ENCODE measurements around the gene BRS3.
"Not testable (repeated sequence)": the region's sequence is repeated elsewhere in the genome, so short reads cannot be mapped to it uniquely, and the experiment has no call there.

The BRS3 gene

DNA sequence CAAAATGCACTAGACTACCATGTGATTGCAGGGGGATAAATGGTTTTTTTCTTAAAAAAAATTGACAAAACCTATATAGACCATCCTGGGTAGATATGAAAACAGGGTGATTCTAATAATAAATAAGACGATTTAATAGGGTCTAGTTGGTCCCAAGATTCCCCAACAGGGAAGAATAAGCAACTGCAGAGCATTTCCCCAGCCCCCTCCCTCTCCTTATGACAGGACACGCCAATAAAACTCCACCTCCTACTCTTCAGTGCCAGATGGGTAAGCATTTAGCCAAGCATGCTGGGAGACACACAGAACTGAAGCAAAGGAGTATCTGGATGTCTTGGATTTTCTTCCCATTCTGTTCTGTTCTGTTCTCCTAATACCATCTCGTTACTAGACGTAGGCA is at the start of gene BRS3:
BRS3 (plus strand) TSS at position 301 of the 400 bp plus-strand sequence. CDS start 168 bp downstream, outside the sequence.
- no peak within 1 kb of the TSS for H3K4me3 ChIP-seq (ENCODE audit: low read depth in 1 of 2, low read length in 2 of 2)
- H3K9me3 ChIP-seq (ENCODE audit: control insufficient read depth in 1 of 2, low read length in 2 of 2): no peaks in the 10 kb centered on the region
- H3K27me3 ChIP-seq (ENCODE audit: low read depth, low read length): no peaks in the 10 kb centered on the region
- no peaks in the 10 kb centered on the region for H3K36me3 ChIP-seq (ENCODE audit: control insufficient read depth in 1 of 2, insufficient read depth in 2 of 2, low read length in 2 of 2)
- H3K27ac ChIP-seq (ENCODE audit: low read length): no peak within 1 kb of the TSS
- H3K4me1 ChIP-seq (ENCODE audit: control insufficient read depth in 1 of 2, insufficient read depth in 2 of 2, low read length in 2 of 2): no peaks in the 10 kb centered on the region

DNA sequence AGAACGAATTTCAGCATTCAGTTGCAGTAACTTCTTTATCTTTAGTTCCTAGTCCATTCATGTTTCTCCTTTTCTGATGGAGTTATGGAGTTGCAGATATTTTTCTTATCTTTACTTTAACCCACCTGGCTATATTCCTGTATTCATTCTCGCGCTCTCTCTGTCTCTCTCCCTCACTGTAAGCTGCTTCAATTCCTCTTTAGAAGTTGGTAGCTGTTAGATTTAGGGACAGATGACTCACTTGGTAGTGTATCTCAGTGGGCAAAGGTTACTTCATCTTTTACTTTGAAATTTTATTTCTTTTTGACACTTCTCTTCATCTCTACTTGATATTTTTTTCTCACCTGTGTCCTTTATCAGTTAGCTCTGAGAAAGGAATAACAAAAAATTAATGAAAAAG is 49.6 kb upstream of the BRS3 start:
- no peaks in the 10 kb centered on the region for H3K4me1 ChIP-seq (ENCODE audit: control insufficient read depth in 1 of 2, insufficient read depth in 2 of 2, low read length in 2 of 2)
- H3K4me3 ChIP-seq (ENCODE audit: low read depth in 1 of 2, low read length in 2 of 2): no peak overlapping the region
- no peaks in the 10 kb centered on the region for H3K9me3 ChIP-seq (ENCODE audit: control insufficient read depth in 1 of 2, low read length in 2 of 2)
- no peaks in the 10 kb centered on the region for H3K36me3 ChIP-seq (ENCODE audit: control insufficient read depth in 1 of 2, insufficient read depth in 2 of 2, low read length in 2 of 2)
- no peaks in the 10 kb centered on the region for H3K27me3 ChIP-seq (ENCODE audit: low read depth, low read length)
- no peak overlapping the region for H3K27ac ChIP-seq (ENCODE audit: low read length)

DNA sequence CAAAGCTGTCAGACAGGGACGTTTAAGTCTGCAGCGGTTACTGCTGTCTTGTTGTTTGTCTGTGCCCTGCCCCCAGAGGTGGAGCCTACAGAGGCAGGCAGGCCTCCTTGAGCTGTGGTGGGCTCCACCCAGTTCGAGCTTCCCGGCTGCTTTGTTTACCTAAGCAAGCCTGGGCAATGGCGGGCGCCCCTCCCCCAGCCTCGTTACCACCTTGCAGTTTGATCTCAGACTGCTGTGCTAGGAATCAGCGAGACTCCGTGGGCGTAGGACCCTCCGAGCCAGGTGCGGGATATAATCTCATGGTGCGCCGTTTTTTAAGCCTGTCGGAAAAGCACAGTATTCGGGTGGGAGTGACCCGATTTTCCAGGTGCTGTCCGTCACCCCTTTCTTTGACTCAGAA is 42.1 kb upstream of the BRS3 start:
- H3K27me3 ChIP-seq (ENCODE audit: low read depth, low read length); H3K4me1 ChIP-seq (ENCODE audit: control insufficient read depth in 1 of 2, insufficient read depth in 2 of 2, low read length in 2 of 2); H3K4me3 ChIP-seq (ENCODE audit: low read depth in 1 of 2, low read length in 2 of 2); H3K9me3 ChIP-seq (ENCODE audit: control insufficient read depth in 1 of 2, low read length in 2 of 2); H3K36me3 ChIP-seq (ENCODE audit: control insufficient read depth in 1 of 2, insufficient read depth in 2 of 2, low read length in 2 of 2); H3K27ac ChIP-seq (ENCODE audit: low read length): not testable (repeated sequence)

GRCh38 chrX:136446208-136446607 is 41.5 kb upstream of the BRS3 start:
- Histone ChIP-seq H3K27ac (ENCODE audit: low read length) (no peak overlapping the region), H3K27me3 (ENCODE audit: low read depth, low read length) (no peaks in the 10 kb centered on the region), H3K4me1 (ENCODE audit: control insufficient read depth in 1 of 2, insufficient read depth in 2 of 2, low read length in 2 of 2) (no peaks in the 10 kb centered on the region), H3K9me3 (ENCODE audit: control insufficient read depth in 1 of 2, low read length in 2 of 2) (no peaks in the 10 kb centered on the region), H3K36me3 (ENCODE audit: control insufficient read depth in 1 of 2, insufficient read depth in 2 of 2, low read length in 2 of 2) (no peaks in the 10 kb centered on the region), H3K4me3 (ENCODE audit: low read depth in 1 of 2, low read length in 2 of 2) (no peak overlapping the region)

DNA sequence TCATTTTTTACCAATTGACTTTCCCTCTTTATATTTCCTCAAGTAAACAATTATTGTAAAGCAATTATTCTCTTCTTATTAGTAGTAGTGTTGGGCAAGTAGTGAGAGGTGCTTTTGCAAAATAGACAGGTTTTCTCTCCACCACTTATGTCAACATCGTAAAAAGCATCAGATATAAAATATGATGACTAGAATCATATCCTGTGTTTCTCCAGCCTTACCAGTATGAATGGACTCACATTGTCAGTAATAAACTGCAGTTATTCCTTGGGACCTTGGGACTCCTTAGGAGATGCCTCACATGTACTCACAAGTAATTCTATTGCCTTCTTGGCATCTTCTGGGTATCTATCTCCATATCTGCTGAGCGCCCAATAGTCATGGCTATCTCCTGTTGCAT is 40.4 kb upstream of the BRS3 start:
- H3K36me3 ChIP-seq (ENCODE audit: control insufficient read depth in 1 of 2, insufficient read depth in 2 of 2, low read length in 2 of 2): no peaks in the 10 kb centered on the region
- H3K27me3 ChIP-seq (ENCODE audit: low read depth, low read length): no peaks in the 10 kb centered on the region
- no peaks in the 10 kb centered on the region for H3K4me1 ChIP-seq (ENCODE audit: control insufficient read depth in 1 of 2, insufficient read depth in 2 of 2, low read length in 2 of 2)
- H3K27ac ChIP-seq (ENCODE audit: low read length): no peak overlapping the region
- H3K4me3 ChIP-seq (ENCODE audit: low read depth in 1 of 2, low read length in 2 of 2): no peak overlapping the region
- H3K9me3 ChIP-seq (ENCODE audit: control insufficient read depth in 1 of 2, low read length in 2 of 2): no peaks in the 10 kb centered on the region

DNA sequence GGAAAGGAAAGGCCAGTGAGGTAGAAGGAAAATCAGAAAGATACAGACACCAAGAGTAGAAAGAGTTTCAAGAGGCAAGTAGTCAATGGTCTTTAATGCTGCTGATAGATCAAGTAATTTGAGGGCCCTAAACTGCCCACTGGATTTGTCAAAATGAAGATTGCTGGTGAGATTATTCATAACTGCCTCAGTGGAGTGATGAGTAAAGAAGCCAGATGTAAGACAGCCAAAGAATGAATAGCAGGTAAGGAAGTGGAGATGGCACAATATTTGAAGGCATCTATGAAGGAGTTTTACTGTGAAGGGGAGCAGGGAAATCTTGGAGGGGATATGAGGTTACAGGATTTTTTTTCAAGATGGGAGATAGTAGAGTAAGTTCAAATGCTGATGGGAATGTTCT is 39.8 kb upstream of the BRS3 start:
- Histone ChIP-seq H3K27me3 (ENCODE audit: low read depth, low read length) (no peaks in the 10 kb centered on the region), H3K4me1 (ENCODE audit: control insufficient read depth in 1 of 2, insufficient read depth in 2 of 2, low read length in 2 of 2) (no peaks in the 10 kb centered on the region), H3K9me3 (ENCODE audit: control insufficient read depth in 1 of 2, low read length in 2 of 2) (no peaks in the 10 kb centered on the region), H3K27ac (ENCODE audit: low read length) (no peak overlapping the region), H3K36me3 (ENCODE audit: control insufficient read depth in 1 of 2, insufficient read depth in 2 of 2, low read length in 2 of 2) (no peaks in the 10 kb centered on the region), H3K4me3 (ENCODE audit: low read depth in 1 of 2, low read length in 2 of 2) (no peak overlapping the region)

- Histone ChIP-seq H3K36me3 (ENCODE audit: control insufficient read depth in 1 of 2, insufficient read depth in 2 of 2, low read length in 2 of 2) (no peaks in the 10 kb centered on the region), H3K27ac (ENCODE audit: low read length) (no peak overlapping the region), H3K4me1 (ENCODE audit: control insufficient read depth in 1 of 2, insufficient read depth in 2 of 2, low read length in 2 of 2) (no peaks in the 10 kb centered on the region), H3K9me3 (ENCODE audit: control insufficient read depth in 1 of 2, low read length in 2 of 2) (no peaks in the 10 kb centered on the region), H3K4me3 (ENCODE audit: low read depth in 1 of 2, low read length in 2 of 2) (no peak overlapping the region), H3K27me3 (ENCODE audit: low read depth, low read length) (no peaks in the 10 kb centered on the region)
These were observed 37.5 kb upstream of the BRS3 start for GRCh38 chrX:136450050-136450830.

- no peaks in the 10 kb centered on the region for H3K9me3 ChIP-seq (ENCODE audit: control insufficient read depth in 1 of 2, low read length in 2 of 2)
These were observed 35.1 kb upstream of the BRS3 start for GRCh38 chrX:136452614-136453013.

DNA sequence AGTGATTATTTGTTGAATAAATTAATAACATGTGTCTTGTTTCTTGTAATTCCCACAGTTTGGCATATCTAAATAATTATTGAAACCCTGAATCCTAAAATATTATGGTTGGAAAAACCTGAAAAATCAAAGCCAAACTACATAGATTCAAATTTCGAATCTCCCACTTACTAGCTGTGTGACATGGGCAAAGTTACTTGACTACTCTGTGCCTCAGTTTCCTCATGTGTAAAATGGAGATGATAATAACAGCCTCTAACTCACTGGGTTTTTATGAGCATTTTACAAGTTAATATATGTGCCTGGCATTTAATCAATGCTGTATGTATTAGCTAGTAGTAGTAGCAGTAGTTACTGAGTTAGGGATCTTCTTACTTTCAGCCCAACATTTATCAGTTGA is 34.6 kb upstream of the BRS3 start:
- Histone ChIP-seq H3K9me3 (ENCODE audit: control insufficient read depth in 1 of 2, low read length in 2 of 2) (no peaks in the 10 kb centered on the region), H3K4me1 (ENCODE audit: control insufficient read depth in 1 of 2, insufficient read depth in 2 of 2, low read length in 2 of 2) (no peaks in the 10 kb centered on the region), H3K27ac (ENCODE audit: low read length) (no peak overlapping the region), H3K36me3 (ENCODE audit: control insufficient read depth in 1 of 2, insufficient read depth in 2 of 2, low read length in 2 of 2) (no peaks in the 10 kb centered on the region), H3K27me3 (ENCODE audit: low read depth, low read length) (no peaks in the 10 kb centered on the region), H3K4me3 (ENCODE audit: low read depth in 1 of 2, low read length in 2 of 2) (no peak overlapping the region)

More at GRCh38 chrX:136452614-136453013, 35.1 kb upstream of the BRS3 start:
- H3K27ac ChIP-seq (ENCODE audit: low read length): no peak overlapping the region
- H3K36me3 ChIP-seq (ENCODE audit: control insufficient read depth in 1 of 2, insufficient read depth in 2 of 2, low read length in 2 of 2): no peaks in the 10 kb centered on the region
- H3K4me1 ChIP-seq (ENCODE audit: control insufficient read depth in 1 of 2, insufficient read depth in 2 of 2, low read length in 2 of 2): no peaks in the 10 kb centered on the region
- no peaks in the 10 kb centered on the region for H3K27me3 ChIP-seq (ENCODE audit: low read depth, low read length)
- no peak overlapping the region for H3K4me3 ChIP-seq (ENCODE audit: low read depth in 1 of 2, low read length in 2 of 2)

GRCh38 chrX:136453771-136454170 is 34.0 kb upstream of the BRS3 start:
- Histone ChIP-seq H3K4me3 (ENCODE audit: low read depth in 1 of 2, low read length in 2 of 2) (no peak overlapping the region), H3K9me3 (ENCODE audit: control insufficient read depth in 1 of 2, low read length in 2 of 2) (no peaks in the 10 kb centered on the region), H3K36me3 (ENCODE audit: control insufficient read depth in 1 of 2, insufficient read depth in 2 of 2, low read length in 2 of 2) (no peaks in the 10 kb centered on the region), H3K27ac (ENCODE audit: low read length) (no peak overlapping the region), H3K27me3 (ENCODE audit: low read depth, low read length) (no peaks in the 10 kb centered on the region), H3K4me1 (ENCODE audit: control insufficient read depth in 1 of 2, insufficient read depth in 2 of 2, low read length in 2 of 2) (no peaks in the 10 kb centered on the region)

DNA sequence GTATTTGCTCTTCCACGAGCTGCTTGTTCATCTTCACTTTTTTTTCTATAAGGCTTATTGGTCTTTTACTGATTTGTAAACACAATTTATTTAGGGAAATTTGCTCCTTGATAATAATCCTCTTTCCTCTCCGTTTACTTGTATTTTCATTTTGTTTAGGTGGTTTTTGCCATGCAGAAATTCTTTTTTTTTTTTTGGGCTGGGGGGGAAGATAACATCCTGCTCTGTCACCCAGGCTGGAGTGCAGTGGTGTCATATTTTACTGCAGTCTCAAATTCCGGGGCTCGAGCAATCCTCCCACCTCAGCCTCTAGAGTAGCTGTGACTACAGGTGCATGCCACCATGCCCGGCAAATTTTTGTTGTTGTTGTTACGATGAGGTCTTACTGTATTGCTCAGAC is 31.6 kb upstream of the BRS3 start:
- Histone ChIP-seq H3K27me3 (ENCODE audit: low read depth, low read length) (no peaks in the 10 kb centered on the region), H3K27ac (ENCODE audit: low read length) (no peak overlapping the region)

DNA sequence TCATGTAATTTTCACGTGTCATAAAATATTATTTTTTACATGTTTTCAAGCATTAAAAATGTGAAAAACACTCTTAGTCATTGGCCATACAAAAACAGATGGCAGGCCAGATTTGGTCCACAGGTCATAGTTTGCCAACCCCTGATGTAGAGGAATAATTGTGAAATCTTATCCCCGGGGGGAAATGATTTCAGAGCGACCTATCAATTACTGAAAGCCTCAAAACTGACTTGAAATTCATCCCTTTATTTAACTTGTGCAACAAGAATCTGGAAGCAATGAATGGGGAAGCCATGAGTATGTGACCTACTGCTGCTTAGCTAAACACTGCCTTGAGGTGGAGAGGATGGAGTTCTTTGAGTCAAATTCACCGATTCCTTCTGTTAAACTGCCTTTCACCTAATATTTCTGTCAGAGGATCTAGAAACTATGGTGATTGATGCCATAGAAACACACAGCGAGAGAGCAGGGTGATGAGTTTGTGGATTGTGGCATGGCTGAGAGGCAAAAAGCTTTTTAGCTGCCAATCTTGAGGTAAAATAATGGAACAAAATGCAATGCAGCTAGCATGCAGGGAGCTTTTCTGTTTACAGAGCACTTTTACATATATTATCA is 30.3 kb upstream of the BRS3 start:
- Histone ChIP-seq H3K4me1 (ENCODE audit: control insufficient read depth in 1 of 2, insufficient read depth in 2 of 2, low read length in 2 of 2) (no peaks in the 10 kb centered on the region), H3K27me3 (ENCODE audit: low read depth, low read length) (no peaks in the 10 kb centered on the region), H3K9me3 (ENCODE audit: control insufficient read depth in 1 of 2, low read length in 2 of 2) (no peaks in the 10 kb centered on the region), H3K36me3 (ENCODE audit: control insufficient read depth in 1 of 2, insufficient read depth in 2 of 2, low read length in 2 of 2) (no peaks in the 10 kb centered on the region), H3K27ac (ENCODE audit: low read length) (no peak overlapping the region), H3K4me3 (ENCODE audit: low read depth in 1 of 2, low read length in 2 of 2) (no peak overlapping the region)

More for the DNA sequence above, 31.6 kb upstream of the BRS3 start:
- H3K36me3 ChIP-seq (ENCODE audit: control insufficient read depth in 1 of 2, insufficient read depth in 2 of 2, low read length in 2 of 2): no peaks in the 10 kb centered on the region
- H3K4me1 ChIP-seq (ENCODE audit: control insufficient read depth in 1 of 2, insufficient read depth in 2 of 2, low read length in 2 of 2): no peaks in the 10 kb centered on the region
- no peak overlapping the region for H3K4me3 ChIP-seq (ENCODE audit: low read depth in 1 of 2, low read length in 2 of 2)
- no peaks in the 10 kb centered on the region for H3K9me3 ChIP-seq (ENCODE audit: control insufficient read depth in 1 of 2, low read length in 2 of 2)

All from muscle layer of duodenum (tissue), 2 donors.